NK-92 treated with Interleukin-12 subunit alpha and Interleukin-12 subunit beta, amount 100 ng/mL, for 24 hours (cell line): ENCODE data around the gene DPH6.
"Not testable (repeated sequence)": the region's sequence is repeated elsewhere in the genome, so short reads cannot be mapped to it uniquely, and the experiment has no call there.

Experiments
- DNase-seq: peaks from one replicate; lab custom pipeline; 2025; lab: John Stamatoyannopoulos, UW

Gene DPH6

DNA sequence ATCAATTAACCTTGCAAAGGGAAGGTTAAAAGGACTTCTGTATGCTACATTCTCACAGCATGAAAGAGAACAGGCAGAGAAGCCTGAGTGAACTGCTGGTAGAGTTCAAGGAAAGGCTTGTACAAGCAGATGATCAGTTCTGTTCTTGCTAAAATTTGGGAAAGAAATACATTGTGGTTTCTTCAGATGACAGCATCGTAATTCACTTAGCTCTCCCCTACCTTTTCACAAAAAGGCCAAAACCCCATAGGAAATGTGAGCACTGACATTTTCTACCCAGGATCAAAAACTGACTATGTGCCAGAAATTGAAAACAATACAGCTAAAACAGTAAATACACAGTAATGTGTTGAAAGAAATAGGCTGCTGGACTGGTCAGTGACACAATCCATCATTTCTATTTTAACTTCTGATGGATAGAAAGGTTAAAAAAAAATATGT, 216.4 kb downstream of the DPH6 start:
- no peak for DNase-seq

DNA sequence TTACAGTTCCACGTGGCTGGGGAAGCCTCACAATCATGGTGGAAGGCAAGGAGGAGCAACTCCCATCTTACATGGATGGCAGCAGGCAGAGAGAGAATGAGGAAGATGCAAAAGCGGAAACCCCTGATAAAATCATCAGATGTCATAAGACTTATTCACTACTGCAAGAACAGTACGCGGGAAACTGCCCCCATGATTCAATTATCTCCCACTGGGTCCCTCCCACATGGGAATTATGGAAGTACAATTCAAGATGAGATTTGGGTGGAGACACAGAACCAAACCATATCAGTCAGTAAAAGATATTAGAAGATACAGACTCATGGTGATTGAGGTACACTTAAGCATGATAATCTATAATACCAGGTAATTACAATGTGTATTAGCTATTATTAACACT, 217.1 kb downstream of the DPH6 start:
- DNase-seq = not testable (repeated sequence)

DNA sequence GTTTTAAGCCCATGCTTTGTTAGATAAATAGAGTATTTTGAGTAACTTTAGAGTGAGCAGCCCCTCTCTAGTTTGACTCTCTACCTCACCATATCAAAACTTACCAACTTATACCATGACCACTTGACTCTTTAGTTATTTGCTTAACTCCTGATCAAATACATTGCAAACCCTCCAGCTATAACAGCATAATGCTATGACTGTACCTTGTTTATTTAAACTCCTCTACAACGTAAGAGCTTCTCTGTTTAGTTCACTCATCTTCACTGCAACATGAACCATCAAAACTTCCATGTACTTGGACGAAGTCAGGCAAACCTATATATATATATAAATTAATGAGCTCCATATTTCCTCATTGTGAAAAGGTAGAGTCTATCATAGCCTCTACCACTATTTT, 218.2 kb downstream of the DPH6 start:
- DNase-seq = no peak

DNA sequence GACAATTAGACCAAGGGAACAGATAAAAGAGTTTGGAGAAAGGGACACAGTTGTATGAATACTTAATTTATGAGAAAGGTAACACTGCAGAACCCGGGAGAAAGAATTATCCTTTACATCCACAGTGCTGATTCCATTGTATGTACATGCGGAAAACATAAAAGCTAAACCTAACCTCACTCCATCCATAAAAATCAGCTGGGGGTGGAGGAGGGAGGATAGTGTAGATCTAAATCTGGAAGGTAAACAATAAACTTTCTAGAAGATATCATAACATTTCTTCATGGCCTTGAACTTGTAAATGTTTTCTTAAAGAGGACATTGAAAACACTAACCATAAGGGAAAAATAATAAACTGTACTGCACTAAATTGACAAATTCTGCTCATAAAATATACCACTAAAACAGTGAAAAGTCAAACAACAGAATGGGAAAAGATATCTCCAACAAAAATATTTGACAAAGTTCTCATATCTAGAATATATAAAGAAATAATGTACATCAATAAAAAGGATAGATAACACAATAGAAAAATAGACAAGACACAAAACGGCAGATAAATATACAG, 220.5 kb downstream of the DPH6 start:
- DNase-seq = no peak

DNA sequence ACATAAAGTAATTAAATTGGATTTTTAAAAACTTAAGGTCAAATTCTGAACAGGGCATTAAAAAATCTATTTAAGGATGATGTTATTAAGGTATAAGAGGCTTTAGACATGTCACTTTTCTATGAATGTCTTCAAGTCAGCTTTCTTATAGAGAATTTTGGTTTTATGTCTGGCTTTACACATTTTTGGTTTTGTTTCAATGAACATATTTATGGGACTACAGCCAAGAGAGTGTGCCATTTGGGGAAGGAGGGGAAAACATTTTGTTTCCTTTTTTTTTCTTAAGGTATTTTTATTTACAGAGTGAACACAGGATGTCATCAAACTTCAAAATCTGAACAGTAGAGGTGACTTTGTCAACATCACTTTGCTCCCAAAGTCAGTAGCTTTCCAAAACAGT, 222.8 kb downstream of the DPH6 start:
- DNase-seq = no peak

DNA sequence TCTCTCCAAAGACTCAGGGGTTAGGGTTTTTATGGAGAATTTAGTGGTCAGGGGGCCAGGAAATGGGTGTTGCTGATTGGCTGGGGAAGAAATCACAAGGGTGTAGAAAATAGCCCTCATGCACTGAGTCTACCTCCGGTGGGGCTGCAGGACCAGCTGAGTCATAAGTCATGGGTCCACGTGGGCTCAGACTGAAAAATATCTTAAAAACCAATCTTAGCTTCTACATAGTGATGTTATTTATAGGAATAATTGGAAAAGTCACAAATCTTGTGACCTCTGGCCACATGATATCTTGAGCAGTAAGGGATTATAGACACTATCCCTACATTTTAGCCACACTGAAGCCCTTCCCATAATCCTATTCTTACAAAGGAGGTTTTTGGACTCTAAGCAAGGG, 224.0 kb downstream of the DPH6 start:
- no peak for DNase-seq

DNA sequence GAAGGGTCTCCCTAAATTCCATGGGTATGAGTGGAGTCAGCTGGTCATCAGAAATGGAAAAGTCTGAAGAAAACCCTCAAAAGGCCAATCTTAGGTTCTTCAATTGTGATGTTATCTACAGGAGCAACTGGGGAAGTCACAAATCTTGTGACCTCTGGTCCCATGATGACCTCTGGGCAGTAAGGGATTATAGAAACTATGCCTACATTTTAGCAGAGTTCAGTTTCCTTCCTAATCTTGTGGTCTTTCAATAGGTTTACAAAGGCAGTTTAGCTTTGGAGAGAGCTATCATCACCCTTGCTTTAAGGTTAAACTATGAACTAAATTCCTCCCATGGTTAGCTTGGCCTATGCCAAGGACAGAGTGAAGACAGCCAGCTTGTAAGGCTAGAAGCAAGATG, 225.1 kb downstream of the DPH6 start:
- DNase-seq = no peak
